Activated T-helper 1 cell treated with anti-CD3 and anti-CD28 coated beads, Interleukin-12 subunit alpha, Interleukin-12 subunit beta, Interleukin-2, Interleukin-4 antibody, amounts not matched to agents 30 ng/mL and 10 ng/mL and 1 ng/mL, durations not matched to agents 14 hours and 24 hours and 36 hours (primary cell): ENCODE measurements around the gene METTL25B. TPM values are rescaled to one million over a fixed set of nuclear protein-coding genes. Genes with fewer than 3 reads are reported as not detected.
A peak's percentile ranks its signal among the peaks of the same experiment; 100 is the strongest.

Experiments
- DNase-seq: peaks from one replicate; pipeline ENCODE4 v3.0.0; 2021; ENCODE audit warnings: low spot score
- H3K27ac Mint-ChIP-seq: one replicate; pipeline ENCODE4 v1.8.0; 2021; ENCODE audit warnings: mild to moderate bottlenecking, mixed read lengths
- H3K27me3 Mint-ChIP-seq: one replicate; pipeline ENCODE4 v1.8.0; 2022; ENCODE audit warnings: mild to moderate bottlenecking, moderate library complexity, mixed read lengths; ENCODE audit not compliant: insufficient read depth
- H3K36me3 Mint-ChIP-seq: one replicate; pipeline ENCODE4 v1.8.0; 2021; ENCODE audit warnings: low read depth, mixed read lengths
- H3K4me1 Mint-ChIP-seq: one replicate; pipeline ENCODE4 v1.8.0; 2021; ENCODE audit warnings: low read depth, mixed read lengths
- H3K4me3 Mint-ChIP-seq: one replicate; pipeline ENCODE4 v1.8.0; 2021; ENCODE audit warnings: mild to moderate bottlenecking, moderate library complexity, mixed read lengths
- H3K9me3 Mint-ChIP-seq: one replicate; pipeline ENCODE4 v1.8.0; 2021; ENCODE audit warnings: mixed read lengths
- intact Hi-C: fragments of 100-400 bp; cut with micrococcal nuclease; formaldehyde crosslinking; loops from one replicate; pipeline ENCODE4 v1.15.1; 2024
- total RNA-seq: library from RNA; stranded (reverse); gene quantifications from 2 replicates; pipeline ENCODE4 v1.2.3, GENCODE V29; 2022

METTL25B gene
- total RNA-seq, 1 donor from 2014 or later: 38.9 TPM

- H3K4me1 Mint-ChIP-seq: peaks cover 25% of the 10 kb centered on the region
These were observed 35.1 kb upstream of the METTL25B start for GRCh38 chr1:156692925-156693847.

DNA sequence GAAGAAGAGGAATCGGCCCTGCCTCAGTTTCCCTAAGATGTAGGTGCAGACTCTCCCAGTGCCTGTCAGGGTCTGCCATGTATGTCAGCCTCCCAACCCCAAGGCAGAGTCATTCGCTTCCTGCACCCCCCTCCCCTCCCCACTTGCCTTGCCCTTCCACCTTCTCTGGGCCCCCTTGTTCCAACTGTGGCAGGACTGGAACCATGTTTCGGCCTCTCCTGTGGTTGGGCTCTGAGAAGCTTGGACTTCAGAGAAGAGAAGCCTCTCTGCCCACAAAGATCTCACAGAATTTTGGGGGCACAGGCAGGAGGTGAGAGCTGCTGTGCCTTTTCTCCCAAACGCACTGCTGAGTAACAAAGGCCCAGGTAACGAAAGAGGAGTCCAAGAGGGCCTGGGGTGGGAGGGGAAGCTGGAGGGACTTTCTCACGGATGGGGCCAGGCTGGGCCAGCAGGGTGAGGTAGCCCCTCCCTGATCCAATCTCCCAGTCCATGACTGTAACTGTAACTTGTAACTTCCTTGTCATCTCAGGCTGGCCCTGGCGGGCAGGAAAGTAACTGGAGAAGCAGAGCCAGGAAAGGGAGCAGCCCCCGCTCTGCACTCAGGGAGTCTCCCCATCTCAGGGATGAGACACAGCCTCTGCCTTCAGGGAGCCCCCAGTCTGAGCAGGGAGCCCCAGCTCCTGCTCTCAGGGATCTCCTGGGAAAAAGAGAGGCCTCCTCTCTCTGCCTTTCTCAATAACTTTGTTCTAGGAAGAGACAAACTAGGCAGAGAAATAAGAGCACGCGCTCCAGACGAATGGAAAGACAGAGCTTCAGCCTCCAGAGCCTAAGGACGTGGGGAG lies 34.2 kb upstream of the METTL25B start:
- H3K4me3 Mint-ChIP-seq: no peak overlapping the region
- H3K9me3 Mint-ChIP-seq: no peaks in the 10 kb centered on the region
- H3K36me3 Mint-ChIP-seq: no peaks in the 10 kb centered on the region
- H3K27ac Mint-ChIP-seq: no peak overlapping the region
- no peak for DNase-seq
- peaks cover 53% of the 10 kb centered on the region for H3K27me3 Mint-ChIP-seq
- intact Hi-C loops: no loop called here
- peaks cover 25% of the 10 kb centered on the region for H3K4me1 Mint-ChIP-seq

More at GRCh38 chr1:156692925-156693847, 35.1 kb upstream of the METTL25B start:
- peaks cover 58% of the 10 kb centered on the region for H3K27me3 Mint-ChIP-seq
- no peaks in the 10 kb centered on the region for H3K9me3 Mint-ChIP-seq
- DNase-seq: no peak
- intact Hi-C loops: no loop called here
- H3K4me3 Mint-ChIP-seq: no peak overlapping the region
- H3K36me3 Mint-ChIP-seq: no peaks in the 10 kb centered on the region
- H3K27ac Mint-ChIP-seq: no peak overlapping the region

DNA sequence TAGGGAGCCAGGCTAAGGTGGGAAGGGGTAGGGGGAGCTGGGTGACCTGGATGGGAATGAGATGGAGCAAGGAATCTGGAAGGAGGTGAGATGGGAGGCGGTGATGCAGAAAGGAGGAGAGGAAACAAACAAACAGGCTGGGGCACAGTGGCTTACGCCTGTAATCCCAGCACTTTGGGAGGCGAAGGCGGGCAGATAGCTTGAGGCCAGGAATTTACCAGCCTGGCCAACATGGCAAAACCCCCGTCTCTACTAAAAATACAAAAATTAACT lies 33.6 kb upstream of the METTL25B start:
- Mint-ChIP-seq H3K4me1 (peaks cover 22% of the 10 kb centered on the region), H3K27ac (no peak overlapping the region), H3K36me3 (no peaks in the 10 kb centered on the region), H3K9me3 (no peaks in the 10 kb centered on the region), H3K4me3 (no peak overlapping the region), H3K27me3 (peaks cover 50% of the 10 kb centered on the region)
- intact Hi-C loops: no loop called here
- no peak for DNase-seq

DNA sequence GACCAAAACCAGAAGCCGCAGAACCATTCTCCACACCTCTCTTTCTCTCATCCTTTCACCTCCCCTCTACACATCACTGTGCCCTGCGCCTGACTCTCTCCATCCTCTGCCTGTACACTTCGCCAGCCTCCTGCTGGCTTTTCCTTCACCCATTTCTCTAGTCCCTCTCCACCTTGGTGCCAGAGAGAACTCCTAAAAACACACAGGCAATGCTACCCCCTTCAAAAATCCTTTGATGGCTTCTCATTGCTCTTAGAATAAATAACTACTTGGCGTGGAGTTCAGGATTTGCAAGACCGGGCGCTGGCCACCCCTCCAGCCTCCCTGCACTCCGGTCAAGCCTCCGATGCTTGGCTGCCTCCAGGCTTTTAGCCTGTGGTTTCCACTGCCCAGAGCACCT lies 31.5 kb upstream of the METTL25B start:
- Mint-ChIP-seq H3K9me3 (no peaks in the 10 kb centered on the region), H3K4me1 (peaks cover 18% of the 10 kb centered on the region), H3K27ac (no peak overlapping the region), H3K4me3 (no peak overlapping the region), H3K36me3 (no peaks in the 10 kb centered on the region), H3K27me3 (peaks cover 38% of the 10 kb centered on the region)
- intact Hi-C loops: no loop called here
- no peak for DNase-seq

DNA sequence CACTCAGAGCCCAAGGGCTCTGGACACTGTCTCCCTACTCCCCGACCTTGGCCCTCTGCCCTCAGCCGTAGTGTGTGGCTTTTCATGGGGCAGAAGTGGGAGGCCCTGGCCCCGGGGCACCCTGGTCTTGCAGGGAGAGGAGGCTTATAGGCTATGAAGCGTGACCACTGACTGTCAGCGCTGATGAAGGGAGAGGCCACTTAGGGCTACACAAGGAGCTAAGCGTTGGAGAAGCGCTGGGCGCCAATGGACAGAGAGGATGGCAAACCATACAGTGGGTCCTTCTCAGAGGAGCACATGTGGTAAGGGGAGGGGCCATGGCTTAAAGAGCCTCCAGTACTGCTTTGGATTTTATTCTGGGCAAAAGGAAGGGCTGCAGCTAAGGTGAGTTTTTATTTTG lies 30.8 kb upstream of the METTL25B start:
- H3K4me1 Mint-ChIP-seq: peaks cover 12% of the 10 kb centered on the region
- no peaks in the 10 kb centered on the region for H3K36me3 Mint-ChIP-seq
- H3K4me3 Mint-ChIP-seq: no peak overlapping the region
- H3K9me3 Mint-ChIP-seq: no peaks in the 10 kb centered on the region
- H3K27ac Mint-ChIP-seq: peak overlapping the region; percentile 2
- DNase-seq: no peak
- peaks cover 30% of the 10 kb centered on the region for H3K27me3 Mint-ChIP-seq
- intact Hi-C loops: no loop called here

- H3K4me1 Mint-ChIP-seq: peaks cover 6% of the 10 kb centered on the region
- H3K27me3 Mint-ChIP-seq: peaks cover 27% of the 10 kb centered on the region
- H3K27ac Mint-ChIP-seq: no peak overlapping the region
- H3K9me3 Mint-ChIP-seq: no peaks in the 10 kb centered on the region
- no peaks in the 10 kb centered on the region for H3K36me3 Mint-ChIP-seq
- intact Hi-C loops: no loop called here
- no peak overlapping the region for H3K4me3 Mint-ChIP-seq
- no peak for DNase-seq
These were observed 29.3 kb upstream of the METTL25B start for GRCh38 chr1:156698995-156699394.

- Mint-ChIP-seq H3K9me3 (no peaks in the 10 kb centered on the region), H3K36me3 (no peaks in the 10 kb centered on the region), H3K4me3 (no peak overlapping the region), H3K27me3 (peaks cover 34% of the 10 kb centered on the region), H3K27ac (no peak overlapping the region), H3K4me1 (peaks cover 17% of the 10 kb centered on the region)
- intact Hi-C loops: no loop called here
- DNase-seq: no peak
These were observed 27.3 kb upstream of the METTL25B start for GRCh38 chr1:156700736-156701531.

DNA sequence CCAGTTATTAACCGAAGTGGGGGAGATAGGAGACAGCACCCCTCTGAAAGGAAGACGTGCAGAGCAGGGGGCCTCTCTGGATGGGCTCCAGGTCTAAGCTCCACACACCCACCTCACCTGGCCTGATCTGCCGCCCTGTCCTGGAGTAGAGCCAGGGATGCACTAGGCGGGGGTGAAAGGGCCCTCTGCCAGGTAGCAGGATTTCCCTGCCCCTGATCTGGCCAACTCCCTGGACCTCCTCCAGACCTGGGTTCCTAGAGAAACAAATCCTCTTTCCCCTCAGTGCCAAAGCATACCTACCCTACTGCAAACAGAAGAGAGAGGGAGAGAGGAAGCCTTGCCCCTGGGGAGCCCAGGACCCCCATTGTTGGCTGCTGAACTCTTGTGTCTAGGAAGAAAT lies 24.9 kb upstream of the METTL25B start:
- no peaks in the 10 kb centered on the region for H3K36me3 Mint-ChIP-seq
- intact Hi-C loops: no loop called here
- H3K27ac Mint-ChIP-seq: no peak overlapping the region
- peaks cover 28% of the 10 kb centered on the region for H3K4me1 Mint-ChIP-seq
- peaks cover 43% of the 10 kb centered on the region for H3K27me3 Mint-ChIP-seq
- H3K4me3 Mint-ChIP-seq: no peak overlapping the region
- DNase-seq: no peak
- no peaks in the 10 kb centered on the region for H3K9me3 Mint-ChIP-seq

- Mint-ChIP-seq H3K27ac (no peak overlapping the region), H3K36me3 (no peaks in the 10 kb centered on the region), H3K27me3 (peaks cover 47% of the 10 kb centered on the region), H3K4me1 (peaks cover 28% of the 10 kb centered on the region), H3K4me3 (no peak overlapping the region), H3K9me3 (no peaks in the 10 kb centered on the region)
- intact Hi-C loops: no loop called here
- DNase-seq: no peak
These were observed 24.5 kb upstream of the METTL25B start for GRCh38 chr1:156703741-156704140.

DNA sequence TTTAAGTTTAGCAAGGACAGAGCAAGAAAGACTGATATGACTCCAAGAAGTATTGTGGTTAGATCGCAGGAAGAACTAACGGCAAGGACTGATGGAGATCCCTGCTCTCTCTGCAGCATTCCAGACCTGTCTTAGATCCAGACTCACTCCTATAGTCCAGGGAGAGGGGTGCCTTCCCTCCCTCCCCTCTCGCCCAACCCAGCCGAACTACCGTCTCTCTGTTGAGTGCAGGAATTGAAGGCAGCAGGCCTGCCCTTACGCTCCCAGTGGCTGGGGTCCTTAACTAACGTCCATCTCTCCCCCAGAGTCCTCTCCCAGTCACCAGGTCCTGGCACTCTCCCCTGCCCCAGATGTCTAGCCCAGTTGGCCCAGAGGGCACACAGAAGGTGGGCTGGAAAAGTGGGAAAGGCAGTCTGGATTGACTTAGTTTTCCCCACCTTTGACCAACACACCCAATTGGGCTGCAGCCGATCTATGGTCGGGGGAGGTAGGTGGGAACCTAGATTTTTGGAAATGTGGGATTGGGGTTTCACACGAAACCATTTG lies 24.0 kb upstream of the METTL25B start:
- no peaks in the 10 kb centered on the region for H3K9me3 Mint-ChIP-seq
- H3K4me1 Mint-ChIP-seq: peaks cover 28% of the 10 kb centered on the region
- intact Hi-C loops: no loop called here
- no peak overlapping the region for H3K27ac Mint-ChIP-seq
- H3K36me3 Mint-ChIP-seq: no peaks in the 10 kb centered on the region
- peak overlapping the region; percentile 31 for H3K4me3 Mint-ChIP-seq
- DNase-seq: no peak
- peaks cover 45% of the 10 kb centered on the region for H3K27me3 Mint-ChIP-seq

- intact Hi-C loops: loop anchor here (1.0 to 5.0 kb wide), 3 partner anchors 45 to 222 kb away; no protein-coding TSS in a partner anchor
- no peaks in the 10 kb centered on the region for H3K36me3 Mint-ChIP-seq
- H3K4me1 Mint-ChIP-seq: peaks cover 28% of the 10 kb centered on the region
- peaks cover 43% of the 10 kb centered on the region for H3K27me3 Mint-ChIP-seq
- no peak for DNase-seq
- H3K9me3 Mint-ChIP-seq: no peaks in the 10 kb centered on the region
- peak overlapping the region; percentile 85 for H3K4me3 Mint-ChIP-seq
- no peak overlapping the region for H3K27ac Mint-ChIP-seq
These were observed 23.3 kb upstream of the METTL25B start for GRCh38 chr1:156704930-156705320.

DNA sequence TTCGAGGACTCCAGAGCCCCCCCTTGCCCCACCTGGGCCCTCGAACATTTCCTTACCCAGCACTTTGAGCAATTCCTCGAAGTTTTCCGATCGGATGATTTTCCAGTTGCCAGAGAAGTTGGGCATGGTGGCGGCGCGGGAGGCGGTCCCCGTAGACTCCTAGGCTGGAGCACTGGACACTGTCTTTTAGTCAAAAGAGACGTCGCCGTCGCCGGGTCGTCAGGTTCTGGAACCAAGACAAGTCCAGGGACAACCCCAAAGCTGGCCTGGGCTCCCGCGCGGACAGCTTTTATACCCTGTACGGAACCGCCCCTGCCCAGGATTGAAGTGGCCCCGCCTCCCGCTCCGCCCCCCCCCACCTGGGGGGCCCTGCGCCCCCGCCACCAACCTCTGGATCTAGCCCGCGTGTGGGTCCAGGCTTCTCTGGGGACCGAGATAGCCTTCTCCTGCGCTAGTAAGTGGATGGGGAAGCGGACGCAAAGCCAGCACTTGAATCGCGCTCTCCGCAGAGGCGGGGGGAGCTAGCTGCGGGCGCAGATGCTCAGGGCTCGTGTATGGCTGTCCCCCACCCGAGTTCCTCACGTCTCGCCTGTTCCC lies 22.9 kb upstream of the METTL25B start, which contains the start of gene CRABP2:
TSS of gene CRABP2 (minus strand) at position 263 of the 597 bp plus-strand sequence. CDS start at position 126, 137 bp downstream.
- H3K4me1 Mint-ChIP-seq: peaks cover 28% of the 10 kb centered on the region
- peaks cover 43% of the 10 kb centered on the region for H3K27me3 Mint-ChIP-seq
- intact Hi-C loops: loop anchor here (1.0 to 5.0 kb wide), 3 partner anchors 45 to 222 kb away; no protein-coding TSS in a partner anchor
- peak within 1 kb of the TSS; percentile 29 for H3K27ac Mint-ChIP-seq
- DNase-seq: no peak
- H3K9me3 Mint-ChIP-seq: no peaks in the 10 kb centered on the region
- H3K36me3 Mint-ChIP-seq: no peaks in the 10 kb centered on the region
- H3K4me3 Mint-ChIP-seq: peak within 1 kb of the TSS; percentile 85
